Mesodermal cell (in vitro differentiated cells): ENCODE measurements around the gene HNRNPH2.

Source experiments
- H3K27ac ChIP-seq: 2 replicates; pipeline ENCODE4 v1.7.0; 2013; ENCODE audit warnings: mild to moderate bottlenecking, low read depth, low read length, moderate library complexity; ENCODE audit not compliant: severe bottlenecking
- H3K36me3 ChIP-seq: 2 replicates; pipeline ENCODE4 v1.7.1; 2013; ENCODE audit warnings: mild to moderate bottlenecking, low read length, moderate library complexity; ENCODE audit not compliant: control insufficient read depth, insufficient read depth
- H3K4me1 ChIP-seq: one replicate; pipeline ENCODE4 v1.7.1; 2013; ENCODE audit warnings: mild to moderate bottlenecking, low read length; ENCODE audit not compliant: insufficient read depth, control insufficient read depth, poor library complexity, severe bottlenecking
- H3K4me3 ChIP-seq: 2 replicates; pipeline ENCODE4 v1.7.0; 2013; ENCODE audit warnings: low read length, control low read depth, mild to moderate bottlenecking; ENCODE audit not compliant: insufficient read depth, poor library complexity, severe bottlenecking; ENCODE audit errors: extremely low read depth
- H3K9me3 ChIP-seq: 2 replicates; pipeline ENCODE4 v1.7.1; 2013; ENCODE audit warnings: mild to moderate bottlenecking, low read length, moderate library complexity; ENCODE audit not compliant: control insufficient read depth
- WGBS, 2 experiments: methylation state at CpG; one replicate each; pipeline ENCODE4 v1.1.5; 2013; ENCODE audit warnings: missing lambda C conversion rate in 2 of 2; ENCODE audit not compliant: insufficient coverage in 2 of 2; 5-methylcytosine and 5-hydroxymethylcytosine counted together

The HNRNPH2 gene

DNA sequence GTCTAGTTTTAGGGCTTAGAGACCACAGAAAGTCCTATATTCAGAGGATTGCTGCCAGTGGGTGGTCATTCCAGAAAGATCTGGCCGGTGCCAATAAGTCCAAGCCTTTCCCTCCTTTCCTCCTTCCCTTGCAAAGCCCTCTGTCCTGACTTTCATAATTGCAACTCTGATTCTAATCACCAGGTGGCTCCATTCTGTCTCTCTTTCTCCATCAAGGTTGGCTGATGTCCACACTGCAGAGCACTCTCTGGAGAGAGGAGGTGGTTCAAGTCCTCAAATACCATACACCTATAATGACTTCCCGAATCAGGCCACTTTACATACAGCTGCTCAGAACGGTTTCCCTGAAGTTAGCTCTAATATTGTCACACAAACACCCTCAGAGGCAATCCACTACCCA, 54.9 kb downstream of the HNRNPH2 start:
- Histone ChIP-seq H3K4me3 (no peak overlapping the region), H3K9me3 (no peaks in the 10 kb centered on the region), H3K4me1 (no peaks in the 10 kb centered on the region), H3K36me3 (no peaks in the 10 kb centered on the region), H3K27ac (no peak overlapping the region)
- WGBS, 2 experiments, result no CpG with 5 or more reads among the region's 3 CpGs
